Mucosa of descending colon (tissue), 3 donors: ENCODE results near the gene ODF4. TPM values are rescaled to one million over a fixed set of nuclear protein-coding genes. Genes with fewer than 3 reads are reported as not detected.
A peak's percentile ranks its signal among the peaks of the same experiment; 100 is the strongest.

Source experiments
- ATAC-seq: fragments of 200-7000 bp; cut with Tn5 transposase; one replicate; pipeline ENCODE4 v1.9.1; 2020; ENCODE audit warnings: mild to moderate bottlenecking, moderate library complexity
- DNase-seq, 3 donors: peaks; one replicate each; pipeline ENCODE4 v3.0.0-alpha.2; 2020
- H3K36me3 ChIP-seq: fragments of 200-600 bp; one replicate; pipeline ENCODE4 v1.8.0; 2021; ENCODE audit warnings: low read depth, mild to moderate bottlenecking
- H3K4me1 ChIP-seq: fragments of 200-600 bp; one replicate; pipeline ENCODE4 v1.8.0; 2021; ENCODE audit warnings: low read depth, mild to moderate bottlenecking
- H3K4me3 ChIP-seq: fragments of 200-600 bp; one replicate; pipeline ENCODE4 v1.8.0; 2021; ENCODE audit warnings: mild to moderate bottlenecking
- H3K9me3 ChIP-seq: fragments of 200-600 bp; one replicate; pipeline ENCODE4 v1.8.0; 2021; ENCODE audit warnings: mild to moderate bottlenecking
- CTCF ChIP-seq: fragments of 200-600 bp; IDR thresholded peaks from one replicate; pipeline ENCODE4 v1.8.0; 2022; ENCODE audit warnings: antibody characterized with exemption, mild to moderate bottlenecking
- intact Hi-C, 2 donors: fragments of 100-400 bp; cut with DNase I in 1 of 2; cut with micrococcal nuclease in 1 of 2; formaldehyde crosslinking; loops; one replicate each; pipeline versions ENCODE4 v1.11.0 to v1.11.1; 2022; cut with DNase I, micrococcal nuclease
- total RNA-seq, 3 donors: library from RNA; stranded (reverse); fragmentation: NEBNext Ultra II Directional in 2 of 3; extraction: Animal tissue kit (Norgen Biotek cat#: 25700) in 2 of 3; gene quantifications; one replicate each; pipeline versions ENCODE4 v1.2.1 to v1.2.4, GENCODE V29; 2021 to 2023
- donor health status: DM: no; HTN: no; CAD: no; lungs with moderate emphysema.
- donor health status: DM: no; HTN: no; CAD: no.
- donor health status: DM: no; HTN: yes; CAD: no.

ODF4 gene
- total RNA-seq, 3 donors from 2014 or later: not detected

- intact Hi-C loops: no loop called here
- no peak overlapping the region for H3K4me3 ChIP-seq
- H3K9me3 ChIP-seq: no peaks in the 10 kb centered on the region
- no peaks in the 10 kb centered on the region for H3K36me3 ChIP-seq
- no peak for DNase-seq
- no peak for TF ChIP-seq CTCF
- no peaks in the 10 kb centered on the region for H3K4me1 ChIP-seq
- no peak for ATAC-seq
Observed at GRCh38 chr17:8353736-8354135, 14.1 kb downstream of the ODF4 start.

GRCh38 chr17:8354236-8354635 is 14.6 kb downstream of the ODF4 start:
- intact Hi-C loops: no loop called here
- no peak for ATAC-seq
- Histone ChIP-seq H3K4me1 (no peaks in the 10 kb centered on the region), H3K4me3 (no peak overlapping the region), H3K9me3 (no peaks in the 10 kb centered on the region), H3K36me3 (no peaks in the 10 kb centered on the region)
- DNase-seq: no peak
- no peak for TF ChIP-seq CTCF

GRCh38 chr17:8357910-8358309 is 18.3 kb downstream of the ODF4 start:
- ATAC-seq (no peak), DNase-seq (no peak)
- Histone ChIP-seq H3K9me3 (no peaks in the 10 kb centered on the region), H3K4me1 (no peaks in the 10 kb centered on the region), H3K4me3 (no peak overlapping the region), H3K36me3 (no peaks in the 10 kb centered on the region)
- intact Hi-C loops: no loop called here
- no peak for TF ChIP-seq CTCF

GRCh38 chr17:8359769-8360168 is 20.1 kb downstream of the ODF4 start:
- no peak overlapping the region for H3K4me3 ChIP-seq
- no peak for TF ChIP-seq CTCF
- no peaks in the 10 kb centered on the region for H3K9me3 ChIP-seq
- ATAC-seq: peak; percentile 61
- H3K36me3 ChIP-seq: no peaks in the 10 kb centered on the region
- H3K4me1 ChIP-seq: no peaks in the 10 kb centered on the region
- intact Hi-C loops: no loop called here
- no peak for DNase-seq

- intact Hi-C loops: no loop called here
- no peak for TF ChIP-seq CTCF
- Histone ChIP-seq H3K36me3 (no peaks in the 10 kb centered on the region), H3K9me3 (no peaks in the 10 kb centered on the region), H3K4me1 (no peaks in the 10 kb centered on the region), H3K4me3 (no peak overlapping the region)
- DNase-seq (no peak), ATAC-seq (no peak)
Observed at GRCh38 chr17:8360260-8360659, 20.6 kb downstream of the ODF4 start.

GRCh38 chr17:8360751-8361150 is 21.1 kb downstream of the ODF4 start:
- ATAC-seq (no peak), DNase-seq (no peak)
- no peaks in the 10 kb centered on the region for H3K4me1 ChIP-seq
- no peaks in the 10 kb centered on the region for H3K36me3 ChIP-seq
- H3K9me3 ChIP-seq: no peaks in the 10 kb centered on the region
- no peak overlapping the region for H3K4me3 ChIP-seq
- intact Hi-C loops: no loop called here
- no peak for TF ChIP-seq CTCF
